Mesothelial cell of epicardium (in vitro differentiated cells): ENCODE measurements around the gene COL15A1. TPM values are rescaled to one million over a fixed set of nuclear protein-coding genes. Genes with fewer than 3 reads are reported as not detected.

Experiments used
- DNase-seq, 2 experiments: peaks; one replicate each; pipeline ENCODE4 v3.0.0; 2021; ENCODE audit warnings: low spot score in 2 of 2; ENCODE audit not compliant: unreplicated experiment in 2 of 2
- H3K27ac Mint-ChIP-seq: 2 replicates; pipeline ENCODE4 v1.8.0; 2021; ENCODE audit warnings: mixed read lengths
- H3K27me3 Mint-ChIP-seq: 2 replicates; pipeline ENCODE4 v1.8.0; 2021; ENCODE audit warnings: low read depth, mixed read lengths
- H3K36me3 Mint-ChIP-seq: 2 replicates; pipeline ENCODE4 v1.8.0; 2021; ENCODE audit warnings: mixed read lengths
- H3K4me1 Mint-ChIP-seq: 2 replicates; pipeline ENCODE4 v1.8.0; 2021; ENCODE audit warnings: mixed read lengths
- H3K4me3 Mint-ChIP-seq: 2 replicates; pipeline ENCODE4 v1.8.0; 2021; ENCODE audit warnings: mild to moderate bottlenecking, moderate library complexity, mixed read lengths
- H3K9me3 Mint-ChIP-seq: 2 replicates; pipeline ENCODE4 v1.8.0; 2021; ENCODE audit warnings: mixed read lengths
- CTCF ChIP-seq: fragments of 200-600 bp; sonication (generic); IDR thresholded peaks from one replicate; pipeline ENCODE4 v1.5.0; 2021; ENCODE audit warnings: antibody characterized with exemption; ENCODE audit not compliant: unreplicated experiment
- total RNA-seq: library from RNA; stranded (reverse); gene quantifications from 3 replicates; pipeline ENCODE4 v1.2.1, GENCODE V29; 2021

COL15A1 gene
- total RNA-seq, 1 donor from 2014 or later: 50.1 TPM

GRCh38 chr9:98995059-98995671, 51.5 kb downstream of the COL15A1 start:
- no peak for DNase-seq
- Mint-ChIP-seq H3K9me3 (no peaks in the 10 kb centered on the region), H3K27me3 (peaks cover 21% of the 10 kb centered on the region), H3K36me3 (no peaks in the 10 kb centered on the region), H3K27ac (no peak overlapping the region), H3K4me3 (no peak overlapping the region), H3K4me1 (peaks cover 14% of the 10 kb centered on the region)
- no peak for TF ChIP-seq CTCF

- DNase-seq: no peak
- TF ChIP-seq CTCF: no peak
- H3K9me3 Mint-ChIP-seq: no peaks in the 10 kb centered on the region
- no peaks in the 10 kb centered on the region for H3K36me3 Mint-ChIP-seq
- no peak overlapping the region for H3K27ac Mint-ChIP-seq
- H3K4me1 Mint-ChIP-seq: peaks cover 17% of the 10 kb centered on the region
- H3K4me3 Mint-ChIP-seq: no peak overlapping the region
- H3K27me3 Mint-ChIP-seq: peaks cover 21% of the 10 kb centered on the region
Observed at GRCh38 chr9:98995971-98996504, 52.3 kb downstream of the COL15A1 start.

GRCh38 chr9:98997604-98998003, 53.9 kb downstream of the COL15A1 start:
- H3K27me3 Mint-ChIP-seq: peaks cover 21% of the 10 kb centered on the region
- no peak for TF ChIP-seq CTCF
- no peaks in the 10 kb centered on the region for H3K9me3 Mint-ChIP-seq
- no peak for DNase-seq
- peaks cover 22% of the 10 kb centered on the region for H3K4me1 Mint-ChIP-seq
- H3K27ac Mint-ChIP-seq: no peak overlapping the region
- no peak overlapping the region for H3K4me3 Mint-ChIP-seq
- H3K36me3 Mint-ChIP-seq: no peaks in the 10 kb centered on the region

- Mint-ChIP-seq H3K4me3 (peak overlapping the region; percentile 15), H3K9me3 (no peaks in the 10 kb centered on the region), H3K4me1 (peaks cover 22% of the 10 kb centered on the region), H3K36me3 (no peaks in the 10 kb centered on the region), H3K27me3 (peaks cover 21% of the 10 kb centered on the region), H3K27ac (peak overlapping the region; percentile 57)
- peak; percentile 83 for TF ChIP-seq CTCF
- DNase-seq: peak; percentile 51 to 80
Observed at GRCh38 chr9:98998441-98999151, 54.9 kb downstream of the COL15A1 start.

GRCh38 chr9:98999152-98999525, 55.4 kb downstream of the COL15A1 start:
- Mint-ChIP-seq H3K4me3 (no peak overlapping the region), H3K36me3 (no peaks in the 10 kb centered on the region), H3K9me3 (no peaks in the 10 kb centered on the region), H3K27ac (no peak overlapping the region), H3K4me1 (peaks cover 22% of the 10 kb centered on the region), H3K27me3 (peaks cover 21% of the 10 kb centered on the region)
- no peak for DNase-seq
- TF ChIP-seq CTCF: no peak
